Measurements from ENCODE around the gene FOXJ3.
A peak's percentile ranks its signal among the peaks of the same experiment; 100 is the strongest.

FOXJ3 gene

DNA sequence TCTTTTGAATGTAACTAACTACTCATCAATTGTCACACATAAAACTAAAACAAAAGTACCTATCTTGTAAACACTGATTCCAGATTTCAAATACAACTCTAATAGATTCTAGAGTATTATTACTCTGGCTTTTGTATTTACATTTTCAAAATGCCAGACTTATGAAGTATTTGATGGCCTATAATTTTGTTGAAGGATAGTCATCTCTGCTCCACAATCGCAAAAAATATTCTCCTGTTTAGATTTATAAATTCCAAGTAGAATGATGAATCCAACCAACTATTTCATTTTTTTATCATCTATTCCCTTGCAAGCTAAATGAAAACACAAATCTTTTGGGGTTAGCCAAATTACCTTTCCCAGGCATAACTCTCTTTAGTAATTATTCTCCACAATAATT lies 95.5 kb downstream of the FOXJ3 start:
- H3K27ac Mint-ChIP-seq, result no peak overlapping the region
- H3K27me3 Mint-ChIP-seq (ENCODE audit: low read depth, poor library complexity), result no peaks in the 10 kb centered on the region
- DNase-seq, result no peak
- no peak overlapping the region for H3K4me3 Mint-ChIP-seq
- TF ChIP-seq, protein P1, sequence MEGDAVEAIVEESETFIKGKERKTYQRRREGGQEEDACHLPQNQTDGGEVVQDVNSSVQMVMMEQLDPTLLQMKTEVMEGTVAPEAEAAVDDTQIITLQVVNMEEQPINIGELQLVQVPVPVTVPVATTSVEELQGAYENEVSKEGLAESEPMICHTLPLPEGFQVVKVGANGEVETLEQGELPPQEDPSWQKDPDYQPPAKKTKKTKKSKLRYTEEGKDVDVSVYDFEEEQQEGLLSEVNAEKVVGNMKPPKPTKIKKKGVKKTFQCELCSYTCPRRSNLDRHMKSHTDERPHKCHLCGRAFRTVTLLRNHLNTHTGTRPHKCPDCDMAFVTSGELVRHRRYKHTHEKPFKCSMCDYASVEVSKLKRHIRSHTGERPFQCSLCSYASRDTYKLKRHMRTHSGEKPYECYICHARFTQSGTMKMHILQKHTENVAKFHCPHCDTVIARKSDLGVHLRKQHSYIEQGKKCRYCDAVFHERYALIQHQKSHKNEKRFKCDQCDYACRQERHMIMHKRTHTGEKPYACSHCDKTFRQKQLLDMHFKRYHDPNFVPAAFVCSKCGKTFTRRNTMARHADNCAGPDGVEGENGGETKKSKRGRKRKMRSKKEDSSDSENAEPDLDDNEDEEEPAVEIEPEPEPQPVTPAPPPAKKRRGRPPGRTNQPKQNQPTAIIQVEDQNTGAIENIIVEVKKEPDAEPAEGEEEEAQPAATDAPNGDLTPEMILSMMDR (IDR thresholded peaks at IDR 0.05), result no peak
- H3K9me3 Mint-ChIP-seq, result peaks cover 97% of the 10 kb centered on the region
- no peaks in the 10 kb centered on the region for H3K4me1 Mint-ChIP-seq
- H3K36me3 Mint-ChIP-seq (ENCODE audit: low read depth), result peaks cover 96% of the 10 kb centered on the region

DNA sequence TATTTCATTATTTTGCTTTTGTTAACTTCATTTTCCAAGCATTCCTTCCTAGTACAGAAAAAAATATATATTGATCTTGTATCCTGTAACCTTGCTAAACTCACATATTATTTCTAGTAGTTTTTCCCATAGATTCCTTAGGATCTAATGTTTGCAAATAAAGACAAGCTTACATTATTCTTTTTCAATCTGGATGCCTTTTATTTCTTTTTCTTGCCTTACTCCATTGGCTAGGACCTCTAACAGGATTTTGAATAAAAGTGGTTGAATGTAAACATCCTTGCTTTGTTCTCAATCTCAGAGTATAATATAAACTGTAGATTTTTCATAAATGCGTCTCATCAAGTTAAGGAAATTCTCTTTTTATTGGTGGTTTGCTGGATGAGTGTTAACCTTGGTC lies 96.0 kb downstream of the FOXJ3 start:
- Mint-ChIP-seq H3K9me3 (peaks cover 97% of the 10 kb centered on the region), H3K27ac (no peak overlapping the region), H3K4me3 (no peak overlapping the region), H3K36me3 (ENCODE audit: low read depth) (peaks cover 96% of the 10 kb centered on the region), H3K4me1 (no peaks in the 10 kb centered on the region), H3K27me3 (ENCODE audit: low read depth, poor library complexity) (no peaks in the 10 kb centered on the region)
- TF ChIP-seq, protein P1 (IDR thresholded peaks at IDR 0.05), result no peak
- no peak for DNase-seq

DNA sequence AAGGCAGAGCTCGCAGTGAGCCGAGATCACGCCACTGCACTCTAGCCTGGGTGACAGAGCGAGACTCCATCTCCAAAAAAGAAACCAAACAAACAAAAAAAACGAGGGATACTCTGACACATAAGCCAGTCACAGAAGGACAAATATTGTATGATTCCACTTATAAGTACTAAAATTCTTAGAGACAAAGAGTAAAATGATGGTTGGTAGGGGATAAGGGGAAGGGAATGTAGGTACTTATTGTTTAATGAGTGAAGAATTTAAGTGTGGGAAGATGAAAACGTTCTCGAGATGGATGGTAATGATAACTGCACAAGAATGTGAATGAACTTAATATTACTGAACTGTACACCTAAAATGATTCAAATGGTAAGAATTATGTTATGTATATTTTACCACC lies 103.8 kb downstream of the FOXJ3 start:
- peaks cover 43% of the 10 kb centered on the region for H3K36me3 Mint-ChIP-seq (ENCODE audit: low read depth)

DNA sequence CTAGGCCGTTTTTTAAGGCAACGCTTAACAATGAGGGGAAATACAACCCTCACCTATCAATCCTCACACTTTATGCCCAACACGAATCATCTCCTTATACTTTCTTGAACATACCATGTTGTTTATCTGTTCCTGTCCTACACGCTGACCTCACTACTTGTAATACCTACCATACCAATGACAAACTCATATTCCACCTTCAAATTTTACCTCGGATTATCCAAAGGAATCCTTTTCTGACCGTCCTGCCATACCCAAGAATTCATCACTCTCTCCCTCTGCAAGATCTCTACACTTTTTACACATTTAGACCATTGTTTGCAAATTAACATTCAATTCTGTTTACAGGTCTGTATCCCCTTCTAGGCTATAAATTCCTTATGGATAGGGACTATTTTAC lies 106.1 kb downstream of the FOXJ3 start:
- no peak for DNase-seq
- TF ChIP-seq, protein P1 (IDR thresholded peaks at IDR 0.05), result no peak
- peaks cover 16% of the 10 kb centered on the region for H3K9me3 Mint-ChIP-seq
- H3K27ac Mint-ChIP-seq, result peak overlapping the region; percentile 0
- H3K4me1 Mint-ChIP-seq, result peaks cover 4% of the 10 kb centered on the region
- no peaks in the 10 kb centered on the region for H3K27me3 Mint-ChIP-seq (ENCODE audit: low read depth, poor library complexity)
- H3K36me3 Mint-ChIP-seq (ENCODE audit: low read depth), result peaks cover 24% of the 10 kb centered on the region
- no peak overlapping the region for H3K4me3 Mint-ChIP-seq

More for the DNA sequence above, 103.8 kb downstream of the FOXJ3 start:
- Mint-ChIP-seq H3K27me3 (ENCODE audit: low read depth, poor library complexity) (no peaks in the 10 kb centered on the region), H3K4me1 (peaks cover 4% of the 10 kb centered on the region), H3K4me3 (no peak overlapping the region), H3K9me3 (peaks cover 39% of the 10 kb centered on the region), H3K27ac (no peak overlapping the region)
- DNase-seq, result no peak
- TF ChIP-seq, protein P1 (IDR thresholded peaks at IDR 0.05), result no peak

DNA sequence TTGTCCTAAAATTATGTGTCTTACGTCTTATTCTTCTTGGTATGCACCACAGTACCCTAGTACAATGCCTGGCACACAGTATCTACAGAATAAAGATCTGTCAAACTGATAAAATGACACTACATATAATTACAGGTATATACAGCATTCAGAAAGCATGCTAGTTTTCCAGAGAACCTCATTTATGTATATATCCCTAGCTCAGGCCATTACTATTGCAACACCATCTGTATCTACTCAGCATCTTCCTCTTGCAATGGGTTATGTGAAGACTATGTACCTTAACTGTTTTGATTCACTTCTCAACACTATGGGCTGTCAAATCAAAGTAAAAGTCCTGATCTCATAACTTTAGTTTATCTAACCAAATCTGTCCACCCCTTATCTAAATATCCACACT lies 112.0 kb downstream of the FOXJ3 start:
- Mint-ChIP-seq H3K4me1 (peaks cover 17% of the 10 kb centered on the region), H3K9me3 (no peaks in the 10 kb centered on the region), H3K27ac (no peak overlapping the region), H3K36me3 (ENCODE audit: low read depth) (peaks cover 48% of the 10 kb centered on the region), H3K4me3 (no peak overlapping the region), H3K27me3 (ENCODE audit: low read depth, poor library complexity) (no peaks in the 10 kb centered on the region)
- no peak for DNase-seq
- TF ChIP-seq, protein P1 (IDR thresholded peaks at IDR 0.05), result no peak

DNA sequence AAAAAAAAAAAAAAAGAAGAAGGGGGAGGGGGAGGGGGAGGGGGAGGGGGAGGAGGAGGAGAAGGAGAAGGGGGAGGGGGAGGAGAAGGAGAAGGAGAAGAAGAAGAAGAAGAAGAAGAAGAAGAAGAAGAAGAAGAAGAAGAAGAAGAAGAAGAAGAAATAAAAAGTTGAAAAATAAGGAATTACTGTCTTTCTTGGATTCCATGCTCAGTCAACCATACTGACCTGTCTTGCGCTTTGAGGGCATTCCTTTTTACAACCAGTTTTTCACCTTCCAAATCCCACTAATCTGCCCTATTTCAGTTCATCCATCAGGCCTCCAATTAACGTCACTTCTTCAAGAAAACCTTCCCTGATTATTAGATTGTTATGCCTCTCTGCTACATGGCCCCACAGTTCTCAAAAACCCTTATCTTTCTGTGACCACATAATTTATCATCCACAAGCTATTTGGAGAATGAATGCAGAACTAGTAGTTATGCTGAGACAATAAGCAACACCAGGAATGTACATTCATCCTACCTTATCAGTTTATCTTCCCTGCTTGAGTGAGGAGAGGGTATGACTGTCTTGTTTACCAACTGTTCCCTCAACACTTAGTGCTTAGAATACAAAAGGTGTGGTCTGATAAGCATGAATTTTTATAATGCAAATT lies 113.0 kb downstream of the FOXJ3 start:
- TF ChIP-seq, protein P1 (IDR thresholded peaks at IDR 0.05), result no peak

More for the DNA sequence above, 113.0 kb downstream of the FOXJ3 start:
- H3K9me3 Mint-ChIP-seq, result no peaks in the 10 kb centered on the region
- H3K27ac Mint-ChIP-seq, result peak overlapping the region; percentile 22
- peaks cover 17% of the 10 kb centered on the region for H3K4me1 Mint-ChIP-seq
- H3K4me3 Mint-ChIP-seq, result no peak overlapping the region
- peaks cover 53% of the 10 kb centered on the region for H3K36me3 Mint-ChIP-seq (ENCODE audit: low read depth)
- no peak for DNase-seq
- H3K27me3 Mint-ChIP-seq (ENCODE audit: low read depth, poor library complexity), result no peaks in the 10 kb centered on the region
